GM23338 (cell line): ENCODE measurements around the gene GRM5. TPM values are rescaled to one million over a fixed set of nuclear protein-coding genes. Genes with fewer than 3 reads are reported as not detected.
"Not testable (repeated sequence)": the region's sequence is repeated elsewhere in the genome, so short reads cannot be mapped to it uniquely, and the experiment has no call there.

Experiments
- ATAC-seq: fragments of 200-7000 bp; cut with Tn5 transposase; 3 replicates; pipeline ENCODE4 v1.9.1; 2020
- DNase-seq: peaks from one replicate; pipeline ENCODE4 v3.0.0-alpha.2; 2015; ENCODE audit warnings: low spot score
- H2AFZ ChIP-seq: fragments of 200-600 bp; sonication (generic); 2 replicates; pipeline ENCODE4 v1.8.0; 2016; ENCODE audit warnings: antibody characterized with exemption, mild to moderate bottlenecking, moderate library complexity
- H3F3A ChIP-seq: fragments of 200-600 bp; sonication (generic); replicated peaks from 2 replicates; pipeline ENCODE4 v1.8.0; 2017; ENCODE audit warnings: antibody characterized with exemption, mixed run types, low read depth
- H3K27ac ChIP-seq: fragments of 200-600 bp; sonication (generic); 2 replicates; pipeline ENCODE4 v1.6.1; 2016; ENCODE audit warnings: low read depth
- H3K27me3 ChIP-seq: fragments of 200-600 bp; sonication (generic); 2 replicates; pipeline ENCODE4 v1.8.0; 2016; ENCODE audit warnings: mild to moderate bottlenecking, mixed run types, moderate library complexity; ENCODE audit not compliant: insufficient read depth
- H3K36me3 ChIP-seq: fragments of 200-600 bp; sonication (generic); 2 replicates; pipeline ENCODE4 v1.8.0; 2016; ENCODE audit warnings: mild to moderate bottlenecking; ENCODE audit not compliant: insufficient read depth
- H3K4me1 ChIP-seq: fragments of 200-600 bp; sonication (generic); 2 replicates; pipeline ENCODE4 v1.8.0; 2016; ENCODE audit warnings: mild to moderate bottlenecking, moderate library complexity; ENCODE audit not compliant: insufficient read depth
- H3K4me2 ChIP-seq: fragments of 200-600 bp; sonication (generic); 2 replicates; pipeline ENCODE4 v1.7.1; 2017; ENCODE audit warnings: mixed run types
- H3K4me3 ChIP-seq: fragments of 200-600 bp; sonication (generic); 2 replicates; pipeline ENCODE4 v1.6.1; 2016; ENCODE audit warnings: mixed run types
- H3K79me2 ChIP-seq: fragments of 200-600 bp; sonication (generic); replicated peaks from 2 replicates; pipeline ENCODE4 v1.8.0; 2017; ENCODE audit warnings: mild to moderate bottlenecking; ENCODE audit not compliant: insufficient read depth
- H3K9me2 ChIP-seq: fragments of 200-600 bp; sonication (generic); 2 replicates; pipeline ENCODE4 v1.8.0; 2017; ENCODE audit not compliant: insufficient read depth
- H4K20me1 ChIP-seq: fragments of 200-600 bp; sonication (generic); replicated peaks from 2 replicates; pipeline ENCODE4 v1.8.0; 2017; ENCODE audit warnings: mild to moderate bottlenecking; ENCODE audit not compliant: insufficient read depth
- H3K27ac Mint-ChIP-seq: 2 replicates; pipeline ENCODE4 v1.8.0; 2020; ENCODE audit warnings: inconsistent platforms, mild to moderate bottlenecking, moderate library complexity, mixed read lengths
- H3K27me3 Mint-ChIP-seq: 3 replicates; pipeline ENCODE4 v1.8.0; 2022; ENCODE audit warnings: low read depth, mild to moderate bottlenecking, moderate library complexity, mixed read lengths, inconsistent platforms; ENCODE audit not compliant: insufficient read depth, poor library complexity
- H3K36me3 Mint-ChIP-seq: 3 replicates; pipeline ENCODE4 v1.8.0; 2021; ENCODE audit warnings: low read depth, mild to moderate bottlenecking, inconsistent platforms, moderate library complexity, mixed read lengths
- H3K4me1 Mint-ChIP-seq: 3 replicates; pipeline ENCODE4 v1.8.0; 2020; ENCODE audit warnings: mild to moderate bottlenecking, inconsistent platforms, mixed read lengths
- H3K4me3 Mint-ChIP-seq: 3 replicates; pipeline ENCODE4 v1.8.0; 2021; ENCODE audit warnings: moderate library complexity, mild to moderate bottlenecking, inconsistent platforms, mixed read lengths
- H3K9me3 Mint-ChIP-seq: 3 replicates; pipeline ENCODE4 v1.8.0; 2020; ENCODE audit warnings: moderate library complexity, mild to moderate bottlenecking, inconsistent platforms, mixed read lengths
- EZH2 ChIP-seq: fragments of 200-600 bp; sonication (generic); IDR thresholded peaks from one replicate; pipeline ENCODE4 v1.8.0; 2017; ENCODE audit warnings: antibody characterized with exemption, mild to moderate bottlenecking, low read depth; ENCODE audit not compliant: unreplicated experiment
- EZH2phosphoT487 ChIP-seq: fragments of 200-600 bp; sonication (generic); IDR thresholded peaks from one replicate; pipeline ENCODE4 v1.8.1; 2018; ENCODE audit warnings: antibody characterized with exemption; ENCODE audit not compliant: unreplicated experiment
- REST ChIP-seq: IDR thresholded peaks from one replicate; pipeline ENCODE4 v1.6.1; 2018; ENCODE audit warnings: antibody characterized with exemption; ENCODE audit not compliant: unreplicated experiment
- STAT1 ChIP-seq: IDR thresholded peaks from one replicate; pipeline ENCODE4 v1.6.1; 2016; ENCODE audit warnings: antibody characterized with exemption; ENCODE audit not compliant: unreplicated experiment
- ZNF462 ChIP-seq: fragments of 250-450 bp; sonication (Bioruptor Pico); IDR thresholded peaks from 2 replicates; pipeline ENCODE4 v1.5.0; 2020; ENCODE audit warnings: mild to moderate bottlenecking, moderate library complexity
- polyA plus RNA-seq: library from polyadenylated mRNA; unstranded; fragments of >200 nt; fragmentation: Nextera tagmentation; extraction: Ambion mirVana; gene quantifications from 2 replicates; pipeline ENCODE4 v1.2.1, GENCODE V29; 2016
- total RNA-seq: library from RNA; depleted of rRNA; stranded (reverse); fragments of >200 nt; shearing (Covaris generic); gene quantifications from 2 replicates; pipeline ENCODE4 v1.2.3, GENCODE V29; 2014

GRM5 gene
- total and polyA plus RNA-seq, 2 experiments from 2014 or later = 0.23 to 0.45 TPM

GRCh38 chr11:88838139-88838538, 227.6 kb downstream of the GRM5 start:
- H3K9me3 Mint-ChIP-seq, H3K4me2 ChIP-seq, H3K27ac Mint-ChIP-seq, H3K27me3 ChIP-seq, H2AFZ ChIP-seq, DNase-seq, H3K9me2 ChIP-seq, H4K20me1 ChIP-seq, H3K4me3 Mint-ChIP-seq, H3F3A ChIP-seq, H3K36me3 Mint-ChIP-seq, H3K4me1 ChIP-seq, H3K36me3 ChIP-seq, H3K27ac ChIP-seq, H3K4me3 ChIP-seq, H3K27me3 Mint-ChIP-seq, H3K4me1 Mint-ChIP-seq, ATAC-seq, H3K79me2 ChIP-seq: not testable (repeated sequence)

- H3K4me2 ChIP-seq, ATAC-seq, H3K27ac Mint-ChIP-seq, H3K36me3 Mint-ChIP-seq, H3F3A ChIP-seq, DNase-seq, H3K27me3 Mint-ChIP-seq, H2AFZ ChIP-seq, H4K20me1 ChIP-seq, H3K4me1 ChIP-seq, H3K27ac ChIP-seq, H3K9me3 Mint-ChIP-seq, H3K4me1 Mint-ChIP-seq, H3K4me3 Mint-ChIP-seq, H3K36me3 ChIP-seq, H3K27me3 ChIP-seq, H3K4me3 ChIP-seq, H3K9me2 ChIP-seq, H3K79me2 ChIP-seq: not testable (repeated sequence)
Measured at GRCh38 chr11:88835709-88836108, 230.1 kb downstream of the GRM5 start.

GRCh38 chr11:88831303-88831890, 234.4 kb downstream of the GRM5 start:
- Histone ChIP-seq H2AFZ (no peak overlapping the region), H3K4me2 (no peak overlapping the region), H3K27me3 (no peaks in the 10 kb centered on the region), H3K79me2 (no peaks in the 10 kb centered on the region), H3F3A (no peaks in the 10 kb centered on the region), H3K4me1 (no peaks in the 10 kb centered on the region), H3K4me3 (no peak overlapping the region), H4K20me1 (no peaks in the 10 kb centered on the region), H3K9me2 (no peaks in the 10 kb centered on the region), H3K27ac (no peak overlapping the region), H3K36me3 (no peaks in the 10 kb centered on the region)
- no peak overlapping the region for H3K4me3 Mint-ChIP-seq
- H3K27ac Mint-ChIP-seq = no peak overlapping the region
- DNase-seq (no peak), ATAC-seq (no peak)
- H3K27me3 Mint-ChIP-seq = no peaks in the 10 kb centered on the region
- H3K36me3 Mint-ChIP-seq = no peaks in the 10 kb centered on the region
- no peaks in the 10 kb centered on the region for H3K9me3 Mint-ChIP-seq
- H3K4me1 Mint-ChIP-seq = peaks cover 7% of the 10 kb centered on the region
- no peak for TF ChIP-seq REST
- no peak for TF ChIP-seq EZH2phosphoT487
- TF ChIP-seq ZNF462 (CRISPR knock-in tag) = no peak
- no peak for TF ChIP-seq EZH2
- no peak for TF ChIP-seq STAT1
